A549 (cell line): ENCODE results near the gene NPRL2. TPM values are rescaled to one million over a fixed set of nuclear protein-coding genes. Genes with fewer than 3 reads are reported as not detected.

ENCODE experiments used
- ATAC-seq, 2 experiments: fragments of 200-7000 bp in 1 of 2; fragments of >200 bp in 1 of 2; cut with Nextera tagmentation in 1 of 2; cut with Tn5 transposase in 1 of 2; 3 replicates each; pipeline versions ENCODE4 v1.8.0 to v1.9.1; 2018 to 2020; ENCODE audit warnings: mild to moderate bottlenecking in 1 of 2, moderate library complexity in 1 of 2
- CTCF ChIA-PET: fragments of 300-600 bp; sonication (Branson Sonifier 250); formaldehyde crosslinking; extraction: SDS; loops from one replicate; lab custom pipeline; 2021; ENCODE audit warnings: antibody characterized with exemption, inconsistent platforms; lab: Yijun Ruan, JAX
- POLR2A ChIA-PET: fragments of 350-600 bp; formaldehyde crosslinking; extraction: SDS; loops from one replicate; lab custom pipeline; 2021; ENCODE audit warnings: antibody characterized with exemption, inconsistent platforms; lab: Yijun Ruan, JAX
- DNase-seq, 2 experiments: peaks; one replicate each; pipeline versions ENCODE4 v3.0.0 to v3.0.0-alpha.2; 2011 to 2016; ENCODE audit warnings: low read depth in 1 of 2, low spot score in 1 of 2
- FAIRE-seq: peaks from 2 replicates; lab custom pipeline; 2011; peaks lifted over from hg19 to GRCh38; lab: Jason Lieb, UNC
- H3K27ac ChIP-seq, 2 experiments: fragments of >200 bp; sonication (Bioruptor Twin); formaldehyde crosslinking; 3 replicates each; pipeline ENCODE4 v1.5.1; 2016 to 2017
- H3K4me1 ChIP-seq: fragments of >200 bp; sonication (Bioruptor Twin); formaldehyde crosslinking; 3 replicates; pipeline ENCODE4 v1.6.1; 2016
- H3K4me2 ChIP-seq: fragments of >200 bp; sonication (Bioruptor Twin); formaldehyde crosslinking; 3 replicates; pipeline ENCODE4 v1.6.1; 2016
- H3K4me3 ChIP-seq: fragments of >200 bp; sonication (Bioruptor Twin); formaldehyde crosslinking; 3 replicates; pipeline ENCODE4 v1.5.1; 2016
- H3K9me3 ChIP-seq: fragments of >200 bp; sonication (Bioruptor Twin); formaldehyde crosslinking; 3 replicates; pipeline ENCODE4 v1.6.1; 2016
- ATOH8 ChIP-seq: fragments of 250-450 bp; sonication (Bioruptor Pico); IDR thresholded peaks from 2 replicates; pipeline ENCODE4 v1.5.0; 2020; ENCODE audit warnings: low read depth, mild to moderate bottlenecking, moderate library complexity
- CBX2 ChIP-seq: fragments of 200-600 bp; sonication (generic); IDR thresholded peaks from 2 replicates; pipeline ENCODE4 v1.6.1; 2016; ENCODE audit warnings: low read depth, mild to moderate bottlenecking, borderline replicate concordance
- CBX8 ChIP-seq: fragments of 200-600 bp; sonication (generic); IDR thresholded peaks from 2 replicates; pipeline ENCODE4 v1.6.1; 2016
- CTCF ChIP-seq: fragments of >200 bp; sonication (Bioruptor Twin); formaldehyde crosslinking; IDR thresholded peaks from 3 replicates; pipeline ENCODE4 v1.5.1; 2016
- EHF ChIP-seq: fragments of 250-450 bp; sonication (Bioruptor Pico); IDR thresholded peaks from 2 replicates; pipeline ENCODE4 v1.5.0; 2020; ENCODE audit warnings: mild to moderate bottlenecking
- ELK1 ChIP-seq: fragments of 150-350 bp; IDR thresholded peaks from 2 replicates; pipeline ENCODE4 v1.6.1; 2014; ENCODE audit warnings: low read depth, mild to moderate bottlenecking, low read length
- FOSB ChIP-seq: fragments of 250-450 bp; sonication (Bioruptor Pico); IDR thresholded peaks from 2 replicates; pipeline ENCODE4 v1.5.0; 2020; ENCODE audit warnings: mild to moderate bottlenecking, moderate library complexity
- HDAC2 ChIP-seq: fragments of 200-600 bp; sonication (generic); IDR thresholded peaks from 2 replicates; pipeline ENCODE4 v1.6.1; 2016
- HES2 ChIP-seq: fragments of >200 bp; sonication (Bioruptor Twin); formaldehyde crosslinking; IDR thresholded peaks from 2 replicates; pipeline ENCODE4 v1.6.1; 2016
- KDM1A ChIP-seq: fragments of 200-600 bp; sonication (generic); IDR thresholded peaks from 2 replicates; pipeline ENCODE4 v1.6.1; 2016; ENCODE audit warnings: low read depth, mild to moderate bottlenecking
- MAFK ChIP-seq: fragments of 450-650 bp; IDR thresholded peaks from 2 replicates; pipeline ENCODE4 v1.6.1; 2014; ENCODE audit not compliant: partially characterized antibody
- MAZ ChIP-seq: fragments of 150-350 bp; IDR thresholded peaks from 2 replicates; pipeline ENCODE4 v1.6.1; 2014; ENCODE audit warnings: antibody characterized with exemption, low read depth, low read length, borderline replicate concordance
- NFE2L2 ChIP-seq: fragments of 150-350 bp; conservative IDR thresholded peaks from 2 replicates; pipeline ENCODE4 v1.6.1; 2014; ENCODE audit warnings: low read length
- PHF8 ChIP-seq: fragments of 200-600 bp; sonication (generic); IDR thresholded peaks from 2 replicates; pipeline ENCODE4 v1.6.1; 2016; ENCODE audit warnings: low read depth, mild to moderate bottlenecking, antibody characterized with exemption, moderate library complexity, borderline replicate concordance
- POLR2A ChIP-seq: IDR thresholded peaks from 2 replicates; pipeline ENCODE4 v1.6.1; 2012; ENCODE audit warnings: mild to moderate bottlenecking, low read length
- POLR2AphosphoS2 ChIP-seq: conservative IDR thresholded peaks from 2 replicates; pipeline ENCODE4 v1.6.1; 2012; ENCODE audit warnings: low read length, improper control_type of control experiment, inconsistent platforms
- RCOR1 ChIP-seq: fragments of 150-350 bp; IDR thresholded peaks from 2 replicates; pipeline ENCODE4 v1.6.1; 2014; ENCODE audit warnings: antibody characterized with exemption, low read length, low read depth
- RNF2 ChIP-seq: fragments of 200-600 bp; sonication (generic); IDR thresholded peaks from 2 replicates; pipeline ENCODE4 v1.6.1; 2016; ENCODE audit warnings: low read depth, mild to moderate bottlenecking, antibody characterized with exemption, moderate library complexity, borderline replicate concordance
- ZFP36 ChIP-seq: fragments of 450-650 bp; IDR thresholded peaks from 2 replicates; pipeline ENCODE4 v1.6.1; 2014; ENCODE audit warnings: borderline replicate concordance; ENCODE audit not compliant: partially characterized antibody
- WGBS: methylation state at CpG from one replicate; pipeline ENCODE4 v1.1.6; 2017; ENCODE audit errors: missing lambda C conversion rate; 5-methylcytosine and 5-hydroxymethylcytosine counted together
- polyA plus RNA-seq, 4 experiments: library from polyadenylated mRNA; depleted of rRNA in 3 of 4; stranded (reverse); fragments of >200 nt; fragmentation: RNase III in 1 of 4; extraction: RNeasy Plus Mini Kit Qiagen cat#74134 plus additional on column Dnase treatment in 1 of 4; gene quantifications; 2 replicates in 3 of 4; 3 replicates in 1 of 4; pipeline ENCODE4 v1.2.3, GENCODE V29; 2011 to 2017

Gene NPRL2
- polyA plus RNA-seq, 2 of the 4 experiments (the other 2 are of a cell fraction): 19.5 to 19.9 TPM

- H3K9me3 ChIP-seq: no peaks in the 10 kb centered on the region
Observed at GRCh38 chr3:50333744-50334328, 16.7 kb downstream of the NPRL2 start.

GRCh38 chr3:50331364-50331907 is 19.1 kb downstream of the NPRL2 start:
- CTCF ChIA-PET: interaction anchor here (1.5 to 6.2 kb wide), 2 partner anchors 9 to 137 kb away, joined by 3 to 56 read pairs; partner anchors contain the start of gene HYAL2
- 90% methylated on average over 5 of the region's 19 CpGs for WGBS
- no peak for DNase-seq
- no peak for ATAC-seq
- no peak overlapping the region for H3K4me3 ChIP-seq
- H3K9me3 ChIP-seq: no peaks in the 10 kb centered on the region
- H3K4me1 ChIP-seq: peaks cover 36% of the 10 kb centered on the region
- POLR2A ChIA-PET: no interaction called here
- H3K4me2 ChIP-seq: no peak overlapping the region
- TF ChIP-seq ATOH8 (CRISPR knock-in tag) (no peak), MAFK (no peak), MAZ (no peak)
- no peak overlapping the region for H3K27ac ChIP-seq
- FAIRE-seq: no peak

More at GRCh38 chr3:50333744-50334328, 16.7 kb downstream of the NPRL2 start:
- Histone ChIP-seq H3K4me2 (peak overlapping the region; percentile 97; the same call in 2 of the 3 replicates), H3K4me3 (no peak overlapping the region), H3K27ac (no peak overlapping the region), H3K4me1 (peaks cover 29% of the 10 kb centered on the region)
- FAIRE-seq: no peak
- ChIA-PET CTCF (interaction anchor here (0.6 to 6.2 kb wide), 3 partner anchors 11 to 38 kb away, joined by 3 to 56 read pairs (median 4); partner anchors contain the start of gene HYAL2), POLR2A (no interaction called here)
- DNase-seq: no peak
- ATAC-seq: no peak
- WGBS: 88% methylated on average over 11 of the region's 12 CpGs
- no peak for TF ChIP-seq KDM1A
- TF ChIP-seq RCOR1: no peak
- no peak for TF ChIP-seq POLR2A
- no peak for TF ChIP-seq MAZ
- TF ChIP-seq CBX8: no peak
- TF ChIP-seq CTCF: no peak
- TF ChIP-seq ATOH8 (CRISPR knock-in tag): no peak
- TF ChIP-seq POLR2AphosphoS2: no peak
- TF ChIP-seq HDAC2: no peak
- no peak for TF ChIP-seq FOSB (CRISPR knock-in tag)
- TF ChIP-seq HES2: no peak
- TF ChIP-seq RNF2: no peak
- no peak for TF ChIP-seq NFE2L2
- no peak for TF ChIP-seq CBX2
- no peak for TF ChIP-seq ELK1
- TF ChIP-seq ZFP36: no peak
- no peak for TF ChIP-seq EHF (CRISPR knock-in tag)
- no peak for TF ChIP-seq PHF8
